HFF-Myc (cell line): ENCODE data around the gene HPCAL1.

Source experiments
- DNase-seq: peaks from one replicate; pipeline ENCODE4 v3.0.0-alpha.2; 2011; ENCODE audit warnings: low read depth; ENCODE audit errors: extremely low read depth
- H3K4me3 ChIP-seq: replicated peaks from 2 replicates; pipeline ENCODE4 v1.5.1; 2011; ENCODE audit warnings: low read depth, mild to moderate bottlenecking, control low read depth, low read length
- CTCF ChIP-seq: IDR thresholded peaks from 2 replicates; pipeline ENCODE4 v1.5.1; 2012; ENCODE audit warnings: mild to moderate bottlenecking, low read depth, low read length, control low read depth; ENCODE audit errors: missing control alignments

The HPCAL1 gene

GRCh38 chr2:10320575-10320931 lies 17.8 kb downstream of the HPCAL1 start:
- TF ChIP-seq CTCF, result no peak
- DNase-seq, result no peak
- no peak overlapping the region for H3K4me3 ChIP-seq

- no peak for DNase-seq
- H3K4me3 ChIP-seq, result no peak overlapping the region
- no peak for TF ChIP-seq CTCF
Observed at GRCh38 chr2:10320933-10321332, 18.2 kb downstream of the HPCAL1 start.

- no peak for DNase-seq
- no peak for TF ChIP-seq CTCF
- no peak overlapping the region for H3K4me3 ChIP-seq
Observed at GRCh38 chr2:10321622-10322021, 18.9 kb downstream of the HPCAL1 start.

DNA sequence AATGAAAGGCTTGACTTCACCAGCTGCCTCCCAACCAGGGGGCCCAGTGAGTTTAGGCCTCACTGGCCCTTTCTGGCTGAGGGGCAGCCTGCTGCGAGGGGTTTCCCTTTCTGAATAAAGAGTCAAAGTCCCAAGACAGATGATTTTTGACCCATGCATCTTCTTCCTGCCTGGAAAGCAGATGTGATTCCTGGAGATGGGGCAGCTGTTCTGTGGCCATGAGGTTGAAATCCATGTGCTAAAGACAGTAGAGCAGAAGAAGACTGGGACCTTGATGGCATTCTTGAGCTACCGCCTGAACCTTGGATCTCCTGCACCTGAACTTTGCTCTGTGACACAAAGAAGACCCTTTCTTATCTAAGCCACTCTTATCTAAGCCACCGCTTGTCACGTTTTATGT lies 19.8 kb downstream of the HPCAL1 start:
- TF ChIP-seq CTCF, result no peak
- DNase-seq, result no peak
- H3K4me3 ChIP-seq, result no peak overlapping the region

DNA sequence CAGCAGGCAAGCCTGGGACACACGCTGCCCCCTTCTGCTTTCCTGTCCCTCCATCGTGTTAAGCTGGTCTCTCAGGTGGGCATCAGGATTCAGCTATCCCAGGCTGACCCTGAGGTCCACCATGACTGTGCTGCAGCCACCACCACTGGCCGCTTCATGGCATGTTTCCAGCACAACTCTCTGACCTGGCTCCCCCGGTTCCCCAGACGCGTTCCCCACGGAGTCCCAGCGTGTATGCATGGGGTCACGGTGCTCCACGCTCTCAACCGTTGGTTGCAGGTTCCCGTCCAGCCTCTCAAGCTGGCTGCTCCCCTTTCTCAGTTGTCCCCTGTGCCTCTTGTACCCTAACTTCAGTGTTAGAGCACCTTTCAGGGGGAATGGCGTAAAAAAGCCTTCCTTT lies 20.3 kb downstream of the HPCAL1 start:
- H3K4me3 ChIP-seq, result no peak overlapping the region
- no peak for DNase-seq
- no peak for TF ChIP-seq CTCF

DNA sequence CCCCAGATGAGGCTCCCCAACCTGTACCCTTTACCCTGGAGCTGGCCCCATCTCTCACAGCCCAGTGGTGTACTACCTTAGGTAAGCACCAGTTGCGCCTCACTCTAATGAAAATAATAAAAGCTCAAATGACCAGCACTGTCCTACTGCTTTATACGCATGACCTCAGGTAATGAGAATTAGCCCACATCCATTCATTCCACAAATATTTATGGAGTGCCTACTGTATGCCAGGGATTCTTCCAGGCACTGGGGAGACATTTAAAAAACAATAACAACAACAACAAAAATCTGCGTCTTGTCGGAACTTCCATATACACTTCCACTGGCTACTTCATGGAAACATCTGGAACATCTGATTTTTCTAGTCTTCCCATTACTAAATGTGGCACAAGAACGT lies 20.8 kb downstream of the HPCAL1 start:
- DNase-seq, result no peak
- no peak for TF ChIP-seq CTCF
- H3K4me3 ChIP-seq, result no peak overlapping the region

DNA sequence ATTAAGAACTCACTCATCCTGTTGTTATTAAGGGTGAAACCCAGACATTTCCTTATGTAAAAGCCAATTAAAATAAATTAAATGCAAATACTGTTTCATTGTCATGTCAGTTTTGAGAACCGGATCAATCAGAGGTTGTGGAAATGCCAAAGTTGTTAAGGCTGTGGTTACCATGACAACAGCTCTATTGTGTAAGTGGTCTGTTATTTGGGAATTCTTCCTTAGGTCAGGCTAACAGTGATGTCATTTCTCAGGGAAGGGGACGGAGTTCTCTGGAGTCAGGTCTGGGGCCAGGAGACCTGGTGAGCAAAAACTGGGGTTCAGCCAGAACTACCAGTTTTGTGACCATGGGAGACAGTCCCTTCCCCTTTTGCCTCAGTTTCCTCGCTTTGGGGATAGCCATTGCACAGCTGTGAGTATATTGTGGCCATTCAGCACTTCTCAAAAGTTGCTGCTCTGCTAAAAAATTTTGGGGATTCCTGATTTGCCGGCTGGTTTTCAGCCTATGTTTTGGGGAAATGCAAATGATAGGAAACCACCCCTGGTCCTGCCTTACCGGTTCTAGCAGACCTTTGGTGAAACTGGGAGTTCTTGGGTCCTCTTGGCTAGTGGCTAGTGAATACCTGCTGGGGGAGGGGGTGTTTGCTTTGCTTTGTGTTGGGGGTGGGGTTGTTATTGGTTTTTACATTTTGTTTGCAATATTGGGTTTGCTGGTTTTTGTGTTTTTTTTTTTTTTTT lies 21.6 kb downstream of the HPCAL1 start:
- no peak for TF ChIP-seq CTCF
- DNase-seq, result no peak
- no peak overlapping the region for H3K4me3 ChIP-seq
